GM19468 (cell line): ENCODE measurements around the gene MCMBP.
"Not testable (repeated sequence)": the region's sequence is repeated elsewhere in the genome, so short reads cannot be mapped to it uniquely, and the experiment has no call there.

Source experiments
- ATAC-seq: cut with Tn5 transposase; IDR thresholded peaks from one replicate; pipeline ENCODE4 v1.9.1; 2021; ENCODE audit warnings: mild to moderate bottlenecking, moderate library complexity, moderate number of reproducible peaks; ENCODE audit not compliant: unreplicated experiment; ENCODE audit errors: extremely low read depth

The MCMBP gene, protein sequence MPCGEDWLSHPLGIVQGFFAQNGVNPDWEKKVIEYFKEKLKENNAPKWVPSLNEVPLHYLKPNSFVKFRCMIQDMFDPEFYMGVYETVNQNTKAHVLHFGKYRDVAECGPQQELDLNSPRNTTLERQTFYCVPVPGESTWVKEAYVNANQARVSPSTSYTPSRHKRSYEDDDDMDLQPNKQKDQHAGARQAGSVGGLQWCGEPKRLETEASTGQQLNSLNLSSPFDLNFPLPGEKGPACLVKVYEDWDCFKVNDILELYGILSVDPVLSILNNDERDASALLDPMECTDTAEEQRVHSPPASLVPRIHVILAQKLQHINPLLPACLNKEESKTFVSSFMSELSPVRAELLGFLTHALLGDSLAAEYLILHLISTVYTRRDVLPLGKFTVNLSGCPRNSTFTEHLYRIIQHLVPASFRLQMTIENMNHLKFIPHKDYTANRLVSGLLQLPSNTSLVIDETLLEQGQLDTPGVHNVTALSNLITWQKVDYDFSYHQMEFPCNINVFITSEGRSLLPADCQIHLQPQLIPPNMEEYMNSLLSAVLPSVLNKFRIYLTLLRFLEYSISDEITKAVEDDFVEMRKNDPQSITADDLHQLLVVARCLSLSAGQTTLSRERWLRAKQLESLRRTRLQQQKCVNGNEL

DNA sequence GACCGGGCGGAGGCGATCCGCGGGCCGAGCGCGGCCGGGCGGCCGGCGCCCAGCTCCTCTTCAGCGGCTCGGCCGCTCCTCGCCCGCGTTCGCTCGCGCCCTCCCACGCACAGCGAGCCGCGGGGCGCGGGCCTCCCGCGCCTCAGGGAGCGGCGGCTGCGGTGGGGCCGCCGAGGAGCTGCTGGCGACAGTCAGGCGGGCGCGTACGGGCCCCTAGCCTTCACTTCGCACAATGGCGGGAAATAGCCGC lies at the start of gene MCMBP:
MCMBP (minus strand) TSS at position 234 of the 250 bp plus-strand sequence. CDS start 259 bp downstream, outside the sequence.
- ATAC-seq = peak; percentile 13

DNA sequence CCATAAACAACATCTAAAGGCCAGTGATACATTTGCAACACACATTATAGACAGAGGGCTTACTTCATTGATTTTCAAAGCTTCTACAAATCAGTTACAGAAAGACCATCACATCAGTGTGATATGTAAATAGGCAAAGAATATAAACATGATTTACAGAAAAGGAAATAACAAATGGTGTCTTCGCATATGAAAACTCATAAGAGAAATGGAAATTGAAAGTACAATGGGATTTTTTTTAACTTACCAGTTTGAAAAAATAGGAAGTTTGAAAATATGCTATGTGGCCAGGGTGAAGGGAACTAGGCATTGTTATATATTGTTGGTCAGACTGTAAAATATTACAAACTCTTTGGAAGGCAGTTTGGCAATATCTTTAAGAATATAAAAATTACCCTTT lies 47.2 kb upstream of the MCMBP start:
- ATAC-seq = peak; percentile 39

DNA sequence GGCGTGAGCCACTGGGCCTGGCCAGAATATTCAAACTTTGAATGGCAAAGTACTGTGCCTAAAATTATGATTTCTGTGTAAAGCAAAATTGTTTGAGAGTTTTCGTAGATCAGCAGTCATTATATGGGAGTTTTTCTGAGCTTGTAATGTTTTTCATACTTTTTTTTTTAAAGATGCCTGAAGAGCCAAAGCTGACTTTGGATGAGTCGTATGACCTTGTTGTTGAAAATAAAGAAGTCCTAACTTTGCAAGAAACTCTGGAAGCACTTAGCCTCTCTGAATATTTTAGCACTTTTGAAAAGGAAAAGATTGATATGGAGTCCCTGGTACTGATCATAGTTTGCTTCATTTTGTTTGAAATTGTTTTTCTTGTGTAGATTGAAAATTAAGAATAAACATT lies 46.6 kb upstream of the MCMBP start:
- no peak for ATAC-seq

DNA sequence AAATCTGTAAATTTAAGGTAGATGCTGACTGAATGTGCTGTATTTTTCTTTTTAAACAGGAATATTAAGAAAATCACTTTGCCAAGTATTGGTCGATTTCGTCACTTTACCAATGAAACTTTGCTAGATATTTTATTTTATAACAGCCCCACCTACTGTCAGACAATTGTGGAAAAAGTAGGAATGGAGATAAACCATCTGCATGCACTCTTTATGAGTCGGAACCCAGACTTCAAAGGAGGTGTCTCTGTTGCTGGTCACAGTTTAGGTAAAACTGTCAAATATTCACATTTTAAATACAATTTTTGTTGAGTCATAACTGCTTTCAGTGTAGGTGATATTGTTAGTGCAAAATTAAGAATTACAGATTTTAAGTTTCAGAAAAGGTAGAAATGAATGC lies 45.1 kb upstream of the MCMBP start:
- ATAC-seq = no peak

DNA sequence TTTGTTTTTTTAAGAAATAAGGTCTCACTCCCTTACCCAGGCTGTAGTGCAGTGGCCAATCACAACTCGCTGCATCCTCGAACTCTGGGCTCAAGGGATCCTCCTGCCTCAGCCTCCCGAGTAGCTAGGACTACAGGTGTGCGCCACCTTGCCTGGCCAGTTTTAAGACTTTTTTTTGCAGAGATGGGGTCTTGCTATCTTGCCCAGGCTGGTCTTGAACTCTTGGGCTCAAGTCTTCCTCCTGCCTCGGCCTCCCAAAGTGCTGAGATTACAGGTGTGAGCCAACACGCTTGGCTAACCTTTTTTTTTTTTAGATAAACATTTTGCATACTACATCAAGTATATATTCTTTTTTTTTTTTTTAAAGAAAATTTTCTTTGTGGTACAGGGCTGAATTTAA lies 38.0 kb upstream of the MCMBP start:
- ATAC-seq = no peak

DNA sequence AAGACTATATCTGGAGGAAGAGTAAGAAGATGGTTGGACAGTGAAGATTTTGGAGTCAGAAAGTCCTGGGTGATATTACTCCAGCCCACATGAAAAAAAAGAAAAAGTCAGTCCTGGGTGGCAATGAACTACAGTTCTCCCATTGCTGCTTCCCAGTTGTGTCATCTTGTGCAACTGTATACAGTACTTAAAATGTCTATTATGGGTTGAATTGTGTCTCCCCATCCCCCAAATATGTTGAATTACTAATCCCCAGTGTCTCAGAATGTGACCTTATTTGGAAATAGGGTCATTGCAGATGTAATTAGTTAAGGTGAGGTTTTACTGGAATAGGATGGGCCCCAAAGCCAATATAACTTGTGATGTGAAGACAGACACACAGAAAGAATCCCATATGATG lies 35.5 kb upstream of the MCMBP start:
- ATAC-seq = no peak

DNA sequence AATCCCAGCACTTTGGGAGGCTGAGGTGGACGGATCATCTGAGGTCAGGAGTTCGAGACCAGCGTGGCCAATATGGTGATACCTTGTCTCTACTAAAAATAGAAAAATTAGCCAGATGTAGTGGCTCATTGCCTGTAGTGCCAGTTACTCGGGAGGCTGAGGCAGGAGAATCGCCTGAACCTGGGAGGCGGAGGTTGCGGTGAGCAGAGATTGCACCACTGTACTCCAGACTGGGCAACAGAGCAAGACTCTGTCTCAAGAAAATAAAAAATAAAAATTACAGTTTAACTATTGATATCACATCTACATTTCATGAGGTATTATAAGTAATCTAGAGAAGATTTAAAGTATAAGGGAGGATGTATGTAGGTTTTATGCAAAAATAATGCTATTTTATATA lies 35.1 kb upstream of the MCMBP start:
- ATAC-seq = not testable (repeated sequence)

DNA sequence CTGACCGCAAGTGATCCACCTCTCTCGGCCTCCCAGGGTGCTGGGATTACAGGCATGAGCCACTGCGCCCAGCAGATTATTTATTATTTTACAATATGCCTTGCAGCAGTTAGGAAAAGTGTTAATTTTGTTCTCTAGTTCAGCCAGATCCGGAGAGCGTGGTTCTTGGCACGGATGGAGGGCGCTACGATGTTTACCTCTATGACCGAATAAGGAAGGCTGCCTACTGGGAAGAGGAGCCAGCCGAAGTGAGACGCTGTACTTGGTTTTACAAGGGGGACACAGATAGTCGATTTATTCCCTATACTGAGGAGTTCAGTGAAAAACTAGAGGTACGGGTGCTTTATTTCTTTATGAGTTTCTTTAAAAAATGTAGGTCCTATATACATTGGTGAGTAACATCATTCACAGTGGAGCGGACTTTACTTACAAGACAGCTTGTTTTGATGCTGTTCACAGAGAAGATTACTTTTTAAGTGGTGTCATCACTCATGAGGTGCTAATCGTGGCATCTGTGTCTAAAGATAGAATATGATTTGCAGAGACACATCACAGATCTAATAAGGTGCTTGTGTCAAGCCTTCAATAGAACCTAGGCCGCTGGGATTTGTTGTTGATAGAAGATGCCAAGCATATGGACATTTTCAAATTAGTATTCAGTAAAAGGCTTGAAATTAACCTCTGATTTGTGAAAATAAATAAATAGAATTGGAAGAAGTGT lies 31.5 kb upstream of the MCMBP start:
- no peak for ATAC-seq

DNA sequence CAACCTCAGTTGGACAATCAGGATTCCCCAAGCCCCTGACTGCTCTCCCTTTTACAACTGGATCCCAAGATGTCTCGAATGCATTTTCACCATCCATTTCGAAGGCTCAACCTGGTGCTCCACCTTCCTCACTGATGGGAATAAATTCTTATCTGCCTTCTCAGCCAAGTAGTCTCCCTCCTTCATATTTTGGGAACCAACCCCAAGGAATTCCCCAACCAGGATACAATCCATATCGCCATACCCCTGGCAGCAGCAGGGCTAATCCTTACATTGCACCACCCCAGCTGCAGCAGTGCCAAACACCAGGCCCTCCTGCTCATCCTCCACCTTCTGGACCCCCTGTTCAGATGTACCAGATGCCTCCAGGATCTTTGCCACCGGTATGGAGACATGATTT lies 25.9 kb upstream of the MCMBP start:
- no peak for ATAC-seq

DNA sequence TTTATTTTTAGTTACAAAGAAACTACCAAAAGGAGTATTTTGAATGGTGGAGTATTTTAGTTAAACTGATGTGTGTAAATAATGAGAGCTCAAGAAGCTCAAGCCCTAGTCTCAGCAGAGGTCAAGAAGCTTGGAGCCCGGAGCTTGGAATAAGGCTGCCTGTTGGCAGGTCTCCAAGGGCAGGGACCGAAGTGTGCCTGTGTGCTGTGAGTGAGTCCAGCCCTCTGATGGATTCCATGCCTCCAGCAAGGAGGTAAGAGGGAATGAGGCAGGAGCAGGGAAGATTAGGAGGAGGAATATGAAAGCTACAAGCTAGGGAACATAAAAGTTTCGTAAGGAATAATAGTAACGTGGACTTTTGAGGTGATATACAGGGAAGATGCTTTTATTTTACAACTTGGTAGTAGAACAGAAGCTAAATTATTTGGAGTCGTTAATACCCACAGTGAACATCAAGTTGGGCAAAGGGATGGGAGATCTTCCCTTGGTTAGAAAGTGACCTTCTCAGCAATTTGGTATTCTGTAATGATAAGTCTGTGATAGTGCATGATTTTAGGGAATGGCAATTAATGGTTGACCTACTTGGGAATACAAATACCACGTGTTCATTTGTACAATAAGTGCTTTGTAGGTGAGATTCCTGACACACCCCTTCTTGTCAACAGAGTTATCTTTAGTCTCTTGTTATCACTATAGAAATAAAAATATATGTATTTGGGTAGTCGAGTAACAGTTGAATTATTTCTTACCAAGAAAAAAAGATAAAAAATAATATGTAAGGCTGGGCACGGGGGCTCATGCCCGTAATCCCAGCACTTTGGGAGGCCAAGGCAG lies 24.5 kb upstream of the MCMBP start:
- ATAC-seq = no peak

DNA sequence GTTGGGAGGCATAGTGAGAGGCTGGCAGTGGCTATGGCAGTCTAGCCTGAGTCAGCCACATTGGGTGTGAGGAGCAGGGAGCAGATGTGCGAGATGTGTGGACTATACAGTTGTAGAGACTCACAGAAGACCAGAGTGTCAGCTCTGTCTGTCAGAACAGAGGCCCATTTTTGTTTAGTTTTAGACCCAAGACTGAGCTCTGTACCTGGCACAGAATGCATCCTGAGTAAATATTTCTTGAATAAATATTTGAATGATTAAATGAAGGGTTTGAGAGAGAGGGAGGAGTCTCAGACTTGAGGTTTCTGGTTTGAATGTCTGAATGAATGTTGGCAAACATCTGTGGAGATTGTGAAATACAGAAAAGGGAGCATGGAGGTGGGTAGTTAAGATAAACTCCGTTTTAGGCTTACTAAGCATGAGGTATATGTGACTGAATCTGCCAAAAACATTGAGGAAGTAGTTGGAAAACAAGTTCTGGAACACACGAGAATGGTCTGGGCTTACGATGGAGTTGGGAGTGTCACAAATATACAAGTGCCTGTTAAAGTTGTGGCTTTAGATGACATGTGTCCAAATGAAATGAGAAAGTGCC lies 23.5 kb upstream of the MCMBP start:
- no peak for ATAC-seq

DNA sequence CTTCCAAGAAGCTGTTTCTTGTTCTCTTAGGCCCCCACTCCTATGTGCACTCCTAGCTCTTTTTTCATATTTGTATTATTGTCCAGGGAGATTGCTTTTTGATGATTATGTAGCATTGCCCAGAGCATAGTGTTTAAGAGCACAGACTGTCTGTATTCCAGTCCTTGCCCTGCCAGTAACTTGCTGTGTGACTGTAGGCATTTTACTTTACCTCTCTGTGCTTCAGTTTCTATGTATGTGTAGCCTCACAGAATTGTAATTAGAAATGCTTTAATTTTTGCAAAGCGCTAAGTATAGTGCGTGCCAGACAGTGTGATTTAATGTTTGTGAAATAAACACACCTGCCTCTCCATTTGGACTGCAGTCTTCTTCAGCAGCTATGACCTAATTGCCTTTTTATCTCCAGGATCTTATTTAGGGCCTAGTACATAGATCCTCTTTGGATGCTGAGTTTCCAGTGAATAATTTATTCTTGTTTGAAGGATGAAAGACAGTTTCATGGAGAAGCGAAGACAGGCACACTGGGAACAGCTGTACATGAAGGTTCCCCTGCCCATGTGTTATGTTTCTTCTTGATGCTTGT lies 21.3 kb upstream of the MCMBP start:
- ATAC-seq = no peak

DNA sequence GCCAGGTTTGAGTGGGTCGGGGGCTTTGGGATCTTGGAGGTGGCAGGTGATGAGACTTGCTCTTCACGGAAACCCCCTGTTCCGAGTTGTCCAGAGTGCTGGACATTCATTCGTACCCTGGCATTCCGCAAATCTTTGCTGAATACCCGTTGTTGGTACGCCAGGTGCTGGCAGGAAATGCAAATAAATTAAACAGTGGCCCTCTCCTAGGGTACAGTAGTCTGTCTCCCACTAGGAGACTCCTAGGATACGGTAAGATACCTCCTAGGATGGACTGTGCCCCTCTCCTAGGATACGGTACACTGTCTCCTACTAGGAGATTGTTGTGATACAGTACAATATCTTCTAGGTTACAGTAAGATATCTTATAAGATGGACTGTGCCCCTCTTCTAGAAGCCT lies 20.4 kb upstream of the MCMBP start:
- ATAC-seq = no peak

DNA sequence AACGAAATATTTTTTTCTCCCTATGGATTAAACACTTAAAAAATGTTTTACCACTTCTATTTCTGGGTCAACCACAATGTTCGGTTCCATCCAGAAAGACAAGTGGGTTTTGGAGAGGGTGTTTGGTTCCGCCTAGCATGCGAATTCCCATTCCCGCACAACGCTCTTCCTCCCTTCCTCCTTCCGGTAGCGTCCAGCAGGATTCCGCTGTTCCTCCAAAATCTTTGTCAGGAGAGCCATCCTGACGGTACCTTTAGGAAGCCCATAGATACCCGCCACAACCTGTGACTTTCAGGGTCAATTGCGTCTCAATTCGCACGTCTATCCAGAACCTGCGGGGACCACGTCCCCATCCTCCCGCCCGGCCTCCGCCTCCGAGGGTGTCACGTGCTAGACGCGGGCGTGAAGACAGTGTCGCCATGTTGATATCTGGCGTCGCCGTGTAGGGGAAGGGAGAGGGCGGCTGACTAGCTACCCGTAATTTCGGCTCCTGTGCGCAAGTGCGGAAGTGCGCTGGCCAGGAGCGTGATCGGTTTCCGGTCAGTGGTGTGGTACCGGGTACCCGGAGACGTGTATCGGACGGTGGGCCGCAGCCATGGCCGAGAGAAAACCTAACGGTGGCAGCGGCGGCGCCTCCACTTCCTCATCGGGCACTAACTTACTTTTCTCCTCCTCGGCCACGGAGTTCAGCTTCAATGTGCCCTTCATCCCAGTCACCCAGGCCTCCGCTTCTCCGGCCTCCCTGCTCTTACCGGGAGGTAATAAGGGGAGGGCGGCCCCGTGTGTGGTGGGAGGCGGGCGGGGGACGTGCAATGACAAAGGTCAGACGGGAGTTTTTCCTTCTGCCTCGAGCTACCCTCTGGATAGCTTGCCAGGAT lies 19.8 kb upstream of the MCMBP start, which contains the start of gene SEC23IP:
SEC23IP (plus strand) TSS at position 543 of the 878 bp plus-strand sequence; CDS start at position 596, 53 bp downstream.
- peak; percentile 98 for ATAC-seq

DNA sequence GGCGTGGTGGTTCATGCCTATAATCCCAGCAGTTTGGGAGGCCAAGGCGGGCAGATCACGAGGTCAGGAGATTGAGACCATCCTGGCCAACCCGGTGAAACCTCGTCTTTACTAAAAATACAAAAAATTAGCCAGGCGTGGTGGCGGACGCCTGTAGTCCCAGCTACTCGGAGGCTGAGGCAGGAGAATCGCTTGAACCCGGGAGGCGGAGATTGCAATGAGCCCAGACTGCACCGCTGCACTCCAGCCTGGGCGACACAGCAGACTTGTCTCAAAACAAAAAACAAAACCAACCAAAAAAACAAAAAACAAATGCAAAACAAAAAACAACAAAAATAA lies 19.2 kb upstream of the MCMBP start:
- not testable (repeated sequence) for ATAC-seq

DNA sequence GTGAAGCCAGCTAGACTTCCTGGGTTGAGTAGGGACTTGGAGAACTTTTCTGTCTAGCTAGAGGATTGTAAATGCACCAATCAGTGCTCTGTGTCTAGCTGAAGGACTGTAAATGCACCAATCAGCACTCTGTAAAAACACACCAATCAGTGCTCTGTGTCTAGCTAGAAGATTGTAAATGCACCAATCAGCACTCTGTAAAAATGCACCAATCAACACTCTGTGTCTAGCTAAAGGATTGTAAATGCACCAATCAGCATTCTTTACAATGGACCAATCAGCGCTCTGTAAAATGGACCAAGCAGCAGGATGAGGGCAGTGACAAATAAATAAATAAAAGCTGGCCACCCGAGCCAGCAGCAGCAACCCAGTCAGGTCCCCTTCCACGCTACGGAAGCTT lies 17.7 kb upstream of the MCMBP start:
- not testable (repeated sequence) for ATAC-seq

DNA sequence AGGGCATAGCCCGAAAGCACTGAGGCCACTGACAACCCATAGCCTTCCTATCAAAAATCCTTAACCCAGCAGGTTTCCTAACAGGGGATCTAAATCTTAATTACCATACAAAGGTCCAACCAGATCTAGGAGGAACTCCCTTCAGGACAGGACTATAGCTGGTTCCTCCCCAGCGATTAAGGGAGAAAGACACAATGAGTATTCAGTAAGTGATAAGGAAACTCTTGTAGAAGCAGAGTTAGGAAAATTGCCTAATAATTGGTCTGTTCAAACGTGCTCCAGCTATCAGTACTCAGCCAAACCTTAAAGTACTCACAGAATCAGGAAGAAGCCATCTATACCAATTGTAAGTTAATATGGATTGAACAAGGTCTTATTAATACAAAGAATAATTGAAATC lies 16.6 kb upstream of the MCMBP start:
- ATAC-seq = not testable (repeated sequence)

DNA sequence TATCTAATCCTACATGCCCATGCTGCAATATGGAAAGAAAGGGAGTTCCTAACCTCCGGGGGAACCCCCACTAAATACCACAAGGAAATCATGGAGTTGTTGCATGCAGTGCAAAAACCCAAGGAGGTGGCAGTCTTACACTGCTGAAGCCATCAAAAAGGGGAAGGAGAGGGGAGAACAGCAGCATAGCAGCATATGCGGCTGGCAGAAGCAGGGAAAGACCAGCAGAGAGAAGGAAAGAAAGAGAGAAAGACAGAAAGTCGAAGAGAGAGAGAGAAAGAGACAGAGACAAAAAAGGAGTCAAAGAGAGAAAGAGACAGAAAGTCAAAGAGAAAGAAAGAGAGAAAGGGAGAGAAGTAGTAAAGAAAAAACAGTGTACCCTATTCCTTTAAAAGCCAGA lies 16.1 kb upstream of the MCMBP start:
- not testable (repeated sequence) for ATAC-seq

DNA sequence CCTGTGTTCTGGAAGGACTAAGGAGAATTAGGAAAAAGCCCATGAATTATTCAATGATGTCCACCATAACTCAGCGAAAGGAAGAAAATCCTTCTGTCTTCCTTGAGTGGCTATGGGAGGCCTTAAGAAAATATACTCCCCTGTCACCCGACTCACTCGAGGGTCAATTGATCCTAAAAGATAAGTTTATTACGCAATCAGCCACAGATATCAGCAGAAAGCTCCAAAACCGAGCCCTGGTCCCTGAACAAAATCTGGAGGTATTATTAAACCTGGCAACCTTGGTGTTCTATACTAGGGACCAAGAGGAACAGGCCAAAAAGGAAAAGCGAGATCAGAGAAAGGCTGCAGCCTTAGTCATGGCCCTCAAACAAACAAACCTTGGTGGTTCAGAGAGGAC lies 13.4 kb upstream of the MCMBP start:
- not testable (repeated sequence) for ATAC-seq
